Superior temporal gyrus (tissue), 1 donor: ENCODE data around the gene KLHL1.

ENCODE experiments used
- DNase-seq: peaks from one replicate; pipeline ENCODE4 v3.0.0-alpha.2; 2016; ENCODE audit errors: extremely low spot score

Gene KLHL1

DNA sequence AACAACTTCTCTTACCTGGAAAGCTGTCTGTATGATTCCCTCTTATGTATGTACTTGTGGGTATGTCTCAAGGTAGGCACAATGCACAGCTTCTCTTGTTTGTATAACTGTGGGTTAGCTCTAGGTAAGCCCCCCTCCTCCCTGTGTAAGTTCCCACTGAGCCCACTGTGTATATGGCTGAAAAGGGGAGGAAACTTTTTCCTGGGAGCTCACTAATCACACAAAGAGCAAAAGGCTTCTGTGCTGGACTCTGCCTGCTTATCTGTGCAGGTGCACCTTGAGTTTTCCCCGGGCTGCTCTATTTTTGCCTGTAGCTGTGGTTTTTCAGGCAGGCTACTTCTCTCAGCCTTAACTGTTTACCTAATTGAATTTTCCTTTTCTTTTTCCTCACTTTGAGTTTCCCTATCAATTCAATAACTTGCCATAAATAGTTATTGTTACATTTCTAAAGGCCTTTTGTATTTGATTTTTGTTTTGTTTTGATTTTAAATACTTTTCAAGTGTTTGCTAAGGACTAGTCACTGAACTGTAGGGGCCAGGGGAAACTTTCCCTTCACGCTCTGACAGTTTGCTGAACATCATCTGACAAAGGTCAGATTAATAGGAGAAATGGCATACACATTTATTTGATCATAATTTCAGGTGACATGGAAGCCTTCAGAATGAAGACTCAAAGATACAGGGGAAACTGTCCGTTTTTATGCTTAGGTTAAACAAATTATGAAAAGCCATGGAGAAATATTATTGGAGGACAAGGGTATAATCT lies 424.1 kb downstream of the KLHL1 start:
- DNase-seq: no peak

DNA sequence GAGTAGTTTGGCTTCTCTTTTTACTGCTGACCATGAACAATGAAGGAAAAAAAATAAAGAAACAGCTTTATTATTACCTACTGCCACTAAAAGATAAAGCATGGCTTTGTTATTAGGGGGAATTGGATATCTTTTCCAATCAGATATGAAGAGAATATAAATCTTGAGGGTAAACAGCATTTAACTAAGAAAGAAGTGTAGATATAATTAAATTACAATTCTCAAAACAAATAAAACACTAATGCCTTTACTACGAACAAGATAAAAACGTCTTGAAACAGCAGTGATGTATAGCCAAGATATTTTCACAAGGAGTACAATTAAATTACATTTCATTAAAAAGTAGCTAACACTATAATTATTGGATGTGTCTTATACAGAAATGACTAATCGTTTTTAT lies 426.5 kb downstream of the KLHL1 start:
- no peak for DNase-seq

DNA sequence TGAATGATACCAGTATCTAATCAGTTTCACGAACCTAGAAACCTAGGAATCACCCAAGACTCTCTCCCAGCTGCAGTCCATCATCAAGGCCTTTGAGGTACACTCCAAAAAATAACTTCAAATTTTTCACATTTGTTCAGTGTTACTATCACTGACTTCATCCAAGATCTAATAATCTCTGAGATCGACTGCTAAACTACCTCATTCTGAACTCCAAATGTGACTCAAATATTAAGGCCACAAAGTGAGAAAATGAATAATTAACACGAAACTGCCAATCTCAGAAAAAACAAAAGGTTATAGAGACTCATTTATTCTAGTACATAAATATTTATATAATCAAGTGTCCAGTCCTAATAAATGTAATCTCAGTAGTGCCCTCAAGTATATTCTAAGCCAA lies 430.9 kb downstream of the KLHL1 start:
- no peak for DNase-seq

DNA sequence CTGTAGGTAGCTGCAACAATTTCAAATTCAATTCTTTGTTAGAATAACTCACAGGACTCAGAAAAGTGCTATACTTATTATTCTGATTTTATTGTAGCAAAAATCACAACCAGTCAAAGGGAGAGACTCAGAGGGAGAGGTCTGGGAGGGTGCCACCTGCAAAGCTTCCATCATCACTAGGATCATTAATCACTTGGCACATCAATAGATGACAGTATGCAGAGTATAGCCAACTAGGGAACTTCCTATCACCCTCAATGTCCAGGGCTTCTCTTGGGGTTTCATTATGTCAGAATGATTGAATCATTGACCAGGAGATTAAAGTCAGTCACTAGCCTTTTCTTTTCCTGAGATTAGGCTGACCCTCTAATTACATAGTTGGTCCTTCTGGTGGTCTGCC lies 432.0 kb downstream of the KLHL1 start:
- no peak for DNase-seq

DNA sequence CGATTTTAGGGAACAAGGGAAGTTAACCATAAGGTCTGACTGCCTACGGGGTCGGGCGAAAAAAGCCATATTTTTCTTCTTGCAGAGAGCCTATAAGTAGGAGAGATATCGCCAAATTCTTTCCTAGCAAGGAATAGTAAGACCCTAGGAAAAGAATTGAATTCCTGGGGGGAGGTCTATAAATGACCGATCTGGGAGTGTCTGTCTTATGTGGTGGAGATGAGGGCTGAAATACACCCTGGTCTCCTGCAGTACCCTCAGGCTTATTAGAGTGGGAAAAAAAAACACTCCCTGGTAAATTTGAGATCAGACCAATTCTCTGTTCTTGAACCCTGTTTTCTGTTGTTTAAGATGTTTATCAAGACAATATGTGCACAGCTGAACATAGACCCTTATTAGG lies 448.1 kb downstream of the KLHL1 start:
- DNase-seq: no peak

DNA sequence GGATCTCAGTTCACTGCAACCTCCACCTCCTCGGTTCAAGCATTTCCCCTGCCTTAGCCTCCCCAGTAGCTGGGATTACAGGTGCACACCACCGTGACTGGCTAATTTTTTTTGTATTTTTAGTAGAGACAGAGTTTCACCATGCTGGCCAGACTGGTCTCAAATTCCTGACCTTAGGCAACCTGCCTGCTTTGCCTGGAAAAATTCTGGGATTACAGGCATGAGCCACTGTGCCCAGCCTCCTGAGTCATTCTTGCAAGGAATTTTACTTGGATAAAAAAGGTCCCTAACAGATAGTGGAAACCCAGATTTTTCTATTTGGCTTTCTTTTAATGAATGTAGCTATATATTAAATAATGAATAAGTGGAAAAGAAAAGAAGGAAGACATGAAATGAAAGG lies 450.6 kb downstream of the KLHL1 start:
- DNase-seq: no peak

DNA sequence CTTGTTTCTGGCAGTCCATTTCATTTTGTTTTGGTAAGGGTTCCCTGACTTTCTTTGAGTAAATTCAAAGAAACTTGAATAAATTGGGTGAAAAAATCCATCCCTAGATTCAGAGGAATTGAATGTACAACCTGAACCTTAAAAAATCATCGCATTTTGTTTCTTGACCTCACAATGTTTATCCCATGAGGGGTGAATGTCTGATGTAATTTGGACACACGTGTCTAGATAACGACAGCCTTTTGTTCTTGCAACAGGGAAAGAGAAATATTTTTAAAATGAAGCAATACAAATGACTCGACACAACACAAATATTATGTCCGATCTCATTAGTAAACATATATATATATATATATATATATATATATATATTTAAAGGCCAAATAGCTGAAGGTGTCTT lies 453.9 kb downstream of the KLHL1 start:
- no peak for DNase-seq
